ENCODE data around the gene ENG. TPM values are rescaled to one million over a fixed set of nuclear protein-coding genes. Genes with fewer than 3 reads are reported as not detected.

ENG gene
- total and polyA plus RNA-seq, 2 experiments from 2014 or later: 1.4 to 2.6 TPM

- H3K4me3 ChIP-seq: no peak overlapping the region
- Mint-ChIP-seq H3K4me3 (no peak overlapping the region; the same call in 2 of the 3 replicates), H3K4me1 (peaks cover 8% of the 10 kb centered on the region; the same call in 2 of the 3 replicates), H3K27ac (no peak overlapping the region), H3K36me3 (ENCODE audit: low read depth) (no peaks in the 10 kb centered on the region), H3K9me3 (no peaks in the 10 kb centered on the region), H3K27me3 (ENCODE audit: insufficient read depth, low read depth, poor library complexity) (peaks cover 29% of the 10 kb centered on the region)
- H3K4me2 ChIP-seq: no peak overlapping the region
- peaks cover 5% of the 10 kb centered on the region for H3K4me1 ChIP-seq (ENCODE audit: insufficient read depth)
- 0 out of 2 replicates have a peak, but pooled peaks cover 6% of the 10 kb centered on the region for H3K27me3 ChIP-seq (ENCODE audit: insufficient read depth)
- no peaks in the 10 kb centered on the region for H3K9me2 ChIP-seq (ENCODE audit: insufficient read depth)
- no peak overlapping the region for H3K27ac ChIP-seq (ENCODE audit: low read depth)
- H3K36me3 ChIP-seq (ENCODE audit: insufficient read depth): no peaks in the 10 kb centered on the region
- peaks cover 16% of the 10 kb centered on the region; the same call in 1 of the 2 replicates for H3F3A ChIP-seq (replicated peaks; ENCODE audit: low read depth)
- TF ChIP-seq CREB1 (CRISPR knock-in tag; IDR thresholded peaks at IDR 0.05; ENCODE audit: low read depth): no peak
- no peak for TF ChIP-seq JUNB (IDR thresholded peaks at IDR 0.05; ENCODE audit: unreplicated experiment)
- TF ChIP-seq POLR2AphosphoS5 (IDR thresholded peaks at IDR 0.05; ENCODE audit: low read depth): no peak
- TF ChIP-seq EZH2 (IDR thresholded peaks at IDR 0.05; ENCODE audit: low read depth, unreplicated experiment): no peak
- no peak for TF ChIP-seq ETS1 (IDR thresholded peaks at IDR 0.05)
- no peak for TF ChIP-seq EZH2phosphoT487 (IDR thresholded peaks at IDR 0.05; ENCODE audit: unreplicated experiment)
- no peak for TF ChIP-seq REST (IDR thresholded peaks at IDR 0.05; ENCODE audit: unreplicated experiment)
- TF ChIP-seq ZNF331 (CRISPR knock-in tag; IDR thresholded peaks at IDR 0.05; ENCODE audit: low read depth): no peak
- TF ChIP-seq ZNF462 (CRISPR knock-in tag; IDR thresholded peaks at IDR 0.05): no peak
- TF ChIP-seq ZNF114 (CRISPR knock-in tag; IDR thresholded peaks at IDR 0.05): no peak
- no peak for TF ChIP-seq STAT1 (IDR thresholded peaks at IDR 0.05; ENCODE audit: unreplicated experiment)
- TF ChIP-seq NANOG (IDR thresholded peaks at IDR 0.05; ENCODE audit: borderline replicate concordance): no peak
- no peak for TF ChIP-seq CTCF (conservative IDR thresholded peaks at IDR 0.05; ENCODE audit: low read depth in 2 of 2)
- no peaks in the 10 kb centered on the region for H4K20me1 ChIP-seq (replicated peaks; ENCODE audit: insufficient read depth)
- no peak overlapping the region for H2AFZ ChIP-seq
- no peak for DNase-seq (ENCODE audit: low spot score)
- ATAC-seq: no peak
- no peaks in the 10 kb centered on the region for H3K79me2 ChIP-seq (replicated peaks; ENCODE audit: insufficient read depth)
Observed at GRCh38 chr9:127875306-127875966, 21.0 kb upstream of the ENG start.

Data from GM23338 (cell line).